Endothelial cell of umbilical vein (primary cell): ENCODE data around the gene ASB6. TPM values are rescaled to one million over a fixed set of nuclear protein-coding genes. Genes with fewer than 3 reads are reported as not detected.
"Not testable (repeated sequence)": the region's sequence is repeated elsewhere in the genome, so short reads cannot be mapped to it uniquely, and the experiment has no call there.

ENCODE experiments used
- BruUV-seq: library from RNA; stranded (reverse); fragments of 400-500 nt; replicated peaks from 2 replicates; lab custom pipeline; 2021; lab: Mats Ljungman, UMichigan
- CTCF ChIA-PET: fragments of 300-600, 350-600 bp; sonication (Branson Sonifier 250); formaldehyde crosslinking; loops from one replicate; lab custom pipeline; 2021; ENCODE audit warnings: antibody characterized with exemption, inconsistent platforms; lab: Charles Lee
- POLR2A ChIA-PET: fragments of 300-600, 350-600 bp; sonication (Branson Sonifier 250); formaldehyde crosslinking; loops from one replicate; lab custom pipeline; 2021; ENCODE audit warnings: antibody characterized with exemption, inconsistent platforms; lab: Charles Lee
- DNase-seq: peaks from one replicate; pipeline ENCODE4 v3.0.0-alpha.2; 2011; ENCODE audit warnings: low read depth, low spot score
- FAIRE-seq: peaks from 2 replicates; lab custom pipeline; 2011; peaks lifted over from hg19 to GRCh38; lab: Jason Lieb, UNC
- H2AFZ ChIP-seq: 2 replicates; pipeline ENCODE4 v1.6.0; 2012; ENCODE audit warnings: low read depth, low read length, control low read depth, inconsistent platforms
- H3K27ac ChIP-seq: 2 replicates; pipeline ENCODE4 v1.5.1; 2011; ENCODE audit warnings: low read depth, mild to moderate bottlenecking, control low read depth, low read length, moderate library complexity; ENCODE audit not compliant: insufficient read depth
- H3K27me3 ChIP-seq, 2 experiments: 2 replicates each; pipeline versions ENCODE4 v1.6.0 to v1.6.1; 2011; ENCODE audit warnings: low read length in 2 of 2, mixed read lengths in 1 of 2; ENCODE audit not compliant: control insufficient read depth in 2 of 2, insufficient read depth in 2 of 2
- H3K36me3 ChIP-seq, 2 experiments: 2 replicates in 1 of 2; 3 replicates in 1 of 2; pipeline ENCODE4 v1.5.1; 2011; ENCODE audit warnings: low read length in 2 of 2, mild to moderate bottlenecking in 1 of 2, moderate library complexity in 1 of 2; ENCODE audit not compliant: control insufficient read depth in 2 of 2, insufficient read depth in 2 of 2; ENCODE audit errors: extremely low read depth in 1 of 2
- H3K4me1 ChIP-seq: 3 replicates; pipeline ENCODE4 v1.5.1; 2011; ENCODE audit warnings: mild to moderate bottlenecking, low read length; ENCODE audit not compliant: control insufficient read depth, insufficient read depth; ENCODE audit errors: extremely low read depth
- H3K4me2 ChIP-seq: 2 replicates; pipeline ENCODE4 v1.6.1; 2011; ENCODE audit warnings: low read length, control low read depth, mixed read lengths; ENCODE audit not compliant: insufficient read depth
- H3K4me3 ChIP-seq, 3 experiments: fragments of 200-600 bp in 1 of 3; sonication (generic), shearing (Covaris generic) in 1 of 3; replicated peaks in 1 of 3; 2 replicates each; pipeline ENCODE4 v1.5.1; 2011 to 2016; ENCODE audit warnings: control low read depth in 3 of 3, low read length in 3 of 3, mild to moderate bottlenecking in 2 of 3, inconsistent platforms in 1 of 3, low read depth in 1 of 3, moderate library complexity in 1 of 3; ENCODE audit not compliant: insufficient read depth in 1 of 3
- H3K79me2 ChIP-seq: 2 replicates; pipeline ENCODE4 v1.6.0; 2012; ENCODE audit warnings: low read length, inconsistent platforms; ENCODE audit not compliant: control insufficient read depth, insufficient read depth
- H3K9ac ChIP-seq: replicated peaks from 2 replicates; pipeline ENCODE3; 2011; ENCODE audit warnings: low read length, control low read depth; ENCODE audit not compliant: insufficient read depth; ENCODE audit errors: extremely low read depth
- H3K9me1 ChIP-seq: replicated peaks from 3 replicates; pipeline ENCODE4 v1.6.0; 2011; ENCODE audit warnings: mild to moderate bottlenecking, low read length; ENCODE audit not compliant: control insufficient read depth, insufficient read depth; ENCODE audit errors: extremely low read depth
- H3K9me3 ChIP-seq: replicated peaks from 2 replicates; pipeline ENCODE4 v1.5.1; 2012; ENCODE audit warnings: low read length, inconsistent platforms; ENCODE audit not compliant: control insufficient read depth, insufficient read depth
- H4K20me1 ChIP-seq: replicated peaks from 2 replicates; pipeline ENCODE3; 2011; ENCODE audit warnings: mild to moderate bottlenecking, low read length; ENCODE audit not compliant: control insufficient read depth, insufficient read depth; ENCODE audit errors: extremely low read depth
- CTCF ChIP-seq, 2 donors: IDR thresholded peaks; 1 replicate in 1 of 2; 2 replicates in 1 of 2; pipeline ENCODE4 v1.5.1; 2011; ENCODE audit warnings: low read length in 2 of 2, mild to moderate bottlenecking in 2 of 2, moderate library complexity in 2 of 2, control low read depth in 1 of 2, inconsistent platforms in 1 of 2, low read depth in 1 of 2; ENCODE audit not compliant: insufficient read depth in 1 of 2; ENCODE audit errors: extremely low read depth in 1 of 2
- EZH2 ChIP-seq: IDR thresholded peaks from 2 replicates; pipeline ENCODE4 v1.6.1; 2012; ENCODE audit warnings: borderline replicate concordance, low read depth, mild to moderate bottlenecking, moderate library complexity, low read length, inconsistent platforms; ENCODE audit not compliant: severe bottlenecking
- FOS ChIP-seq: IDR thresholded peaks from 2 replicates; pipeline ENCODE4 v1.6.1; 2011; ENCODE audit warnings: mild to moderate bottlenecking, low read length, moderate library complexity, borderline replicate concordance; ENCODE audit not compliant: insufficient read depth
- GATA2 ChIP-seq: IDR thresholded peaks from 2 replicates; pipeline ENCODE4 v1.7.0; 2011; ENCODE audit warnings: low read depth, mild to moderate bottlenecking, moderate library complexity, mixed read lengths, low read length; ENCODE audit not compliant: insufficient read length, insufficient read depth
- JUN ChIP-seq: IDR thresholded peaks from 2 replicates; pipeline ENCODE4 v1.6.1; 2011; ENCODE audit warnings: borderline replicate concordance, low read depth; ENCODE audit not compliant: insufficient read length, insufficient read depth
- MAX ChIP-seq: IDR thresholded peaks from 2 replicates; pipeline ENCODE4 v1.6.1; 2011; ENCODE audit not compliant: insufficient read depth, insufficient read length
- MYC ChIP-seq: IDR thresholded peaks from one replicate; pipeline ENCODE4 v1.6.1; 2011; ENCODE audit warnings: mild to moderate bottlenecking, low read depth, low read length
- POLR2A ChIP-seq: IDR thresholded peaks from 2 replicates; pipeline ENCODE4 v1.6.1; 2012; ENCODE audit warnings: low read depth, mild to moderate bottlenecking, control low read depth, low read length
- POLR2AphosphoS5 ChIP-seq: IDR thresholded peaks from 2 replicates; pipeline ENCODE4 v1.6.1; 2012; ENCODE audit warnings: low read depth, mild to moderate bottlenecking, control low read depth, low read length, moderate library complexity; ENCODE audit not compliant: insufficient read depth
- dilution Hi-C: fragments of 300-500 bp; cut with MboI; formaldehyde crosslinking; loops from one replicate; pipeline ENCODE4 v1.15.0; 2019; ENCODE audit warnings: low sequenced_read_pairs; ENCODE audit not compliant: extremely low pct_ligation_motif_present
- intact Hi-C: fragments of 100-400 bp; cut with micrococcal nuclease; formaldehyde crosslinking; loops from one replicate; pipeline ENCODE4 v1.10.0; 2022
- polyA plus RNA-seq, 4 experiments: library from polyadenylated mRNA; depleted of rRNA in 3 of 4; stranded (reverse) in 3 of 4; unstranded in 1 of 4; fragments of >200 nt; gene quantifications; 2 replicates each; pipeline versions ENCODE4 v1.2.1 to v1.2.3, GENCODE V29; 2011 to 2012; ENCODE audit warnings: missing spikeins in 1 of 4
- total RNA-seq: library from RNA; stranded (reverse); gene quantifications from 2 replicates; pipeline ENCODE4 v1.2.3, GENCODE V29; 2021

Gene ASB6
- total and polyA plus RNA-seq, 2 donors (not counting 3 experiments of a cell fraction or from before 2014, with no cell fraction given): 20.3 to 23.8 TPM

GRCh38 chr9:129664746-129665388 lies 22.9 kb upstream of the ASB6 start:
- no peak overlapping the region for H2AFZ ChIP-seq
- no peaks in the 10 kb centered on the region for H3K79me2 ChIP-seq
- FAIRE-seq (no peak), DNase-seq (no peak)
- H3K36me3 ChIP-seq: no peaks in the 10 kb centered on the region
- H4K20me1 ChIP-seq: no peaks in the 10 kb centered on the region
- BruUV-seq: no TSS peak
- intact Hi-C loops: no loop called here
- H3K4me1 ChIP-seq: no peaks in the 10 kb centered on the region
- H3K9me1 ChIP-seq: no peaks in the 10 kb centered on the region
- POLR2A ChIA-PET: no interaction called here
- peaks cover 4 to 11% of the 10 kb centered on the region in 2 experiments for H3K27me3 ChIP-seq
- H3K9me3 ChIP-seq: no peaks in the 10 kb centered on the region
- TF ChIP-seq MYC: no peak
- TF ChIP-seq CTCF (IDR thresholded peaks at IDR 0.05; ENCODE audit: extremely low read depth in 1 of 2, insufficient read depth in 1 of 2, low read depth in 1 of 2, low read length in 2 of 2): no peak
- no peak for TF ChIP-seq POLR2A
- no peak for TF ChIP-seq JUN
- TF ChIP-seq FOS: no peak
- TF ChIP-seq EZH2: no peak
- TF ChIP-seq MAX: no peak
- no peak for TF ChIP-seq POLR2AphosphoS5
- TF ChIP-seq GATA2: no peak
- CTCF ChIA-PET: interaction anchor here (1.7 kb wide), 1 partner anchor 26 kb away, joined by 3 read pairs; no protein-coding TSS in a partner anchor
- no peak overlapping the region for H3K4me2 ChIP-seq
- dilution Hi-C loops: no loop called here
- no peak overlapping the region for H3K4me3 ChIP-seq
- no peak overlapping the region for H3K27ac ChIP-seq
- H3K9ac ChIP-seq: no peak overlapping the region

- H3K36me3 ChIP-seq, H3K9ac ChIP-seq, H3K4me2 ChIP-seq, H3K9me3 ChIP-seq, dilution Hi-C loops, H3K4me1 ChIP-seq, POLR2A ChIA-PET, FAIRE-seq, H3K4me3 ChIP-seq, intact Hi-C loops, H2AFZ ChIP-seq, BruUV-seq, H4K20me1 ChIP-seq, H3K9me1 ChIP-seq, H3K79me2 ChIP-seq, H3K27ac ChIP-seq, DNase-seq: not testable (repeated sequence)
- CTCF ChIA-PET: interaction anchor here (1.4 to 1.7 kb wide), 3 partner anchors 19 to 128 kb away, joined by 3 to 4 read pairs (median 4); no protein-coding TSS in a partner anchor
- H3K27me3 ChIP-seq: peaks cover 4 to 11% of the 10 kb centered on the region in 2 experiments
Observed at GRCh38 chr9:129662239-129662638, 20.3 kb upstream of the ASB6 start.
